ENCODE results near the gene IRF1.
"Not testable (repeated sequence)": the region's sequence is repeated elsewhere in the genome, so short reads cannot be mapped to it uniquely, and the experiment has no call there.

The IRF1 gene

GRCh38 chr5:132485641-132486317 is 4.8 kb downstream of the IRF1 start:
- peak; percentile 4 for DNase-seq

DNA sequence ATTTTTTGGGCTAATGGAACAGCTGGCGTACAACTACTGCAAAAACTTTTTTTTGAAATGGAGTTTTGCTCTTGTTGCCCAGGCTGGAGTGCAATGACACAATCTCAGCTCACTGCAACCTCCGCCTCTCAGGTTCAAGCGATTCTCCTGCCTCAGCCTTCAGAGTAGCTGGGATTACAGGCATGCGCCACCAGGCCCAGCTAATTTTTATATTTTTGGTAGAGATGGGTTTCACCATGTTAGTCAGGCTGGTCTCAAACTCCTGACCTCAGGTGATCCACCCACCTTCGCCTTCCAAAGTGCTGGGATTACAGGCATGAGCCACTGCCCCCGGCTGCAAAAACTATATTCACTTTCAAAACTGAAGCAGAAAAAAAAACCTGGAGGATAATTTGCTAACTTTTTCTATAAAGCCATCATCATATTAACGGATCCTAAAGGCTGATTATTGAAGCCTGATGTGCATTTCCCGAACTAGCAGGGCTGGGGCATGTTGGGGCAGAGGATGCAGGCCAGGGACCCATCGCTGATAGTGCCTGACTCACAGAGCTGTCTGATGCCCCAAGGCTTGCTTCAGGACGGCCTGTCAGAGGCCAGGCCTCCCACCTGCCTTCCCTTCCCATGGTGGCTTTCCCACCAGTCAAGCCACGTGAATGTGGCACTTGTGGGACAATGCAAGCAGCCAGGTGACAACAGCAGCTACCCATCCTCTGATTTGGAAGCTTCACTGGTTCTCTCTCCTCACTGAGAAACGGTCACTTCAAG is 5.5 kb downstream of the IRF1 start:
- DNase-seq: not testable (repeated sequence)

- DNase-seq: peak; percentile 4
Observed at GRCh38 chr5:132484391-132484725, 6.2 kb downstream of the IRF1 start.

- DNase-seq: peak; percentile 12
Observed at GRCh38 chr5:132483661-132484390, 6.7 kb downstream of the IRF1 start.

GRCh38 chr5:132483101-132483500 is 7.5 kb downstream of the IRF1 start:
- peak; percentile 3 for DNase-seq

GRCh38 chr5:132481596-132482211 is 8.9 kb downstream of the IRF1 start:
- DNase-seq: no peak

- no peak for DNase-seq
Observed at GRCh38 chr5:132480893-132481595, 9.5 kb downstream of the IRF1 start.

DNA sequence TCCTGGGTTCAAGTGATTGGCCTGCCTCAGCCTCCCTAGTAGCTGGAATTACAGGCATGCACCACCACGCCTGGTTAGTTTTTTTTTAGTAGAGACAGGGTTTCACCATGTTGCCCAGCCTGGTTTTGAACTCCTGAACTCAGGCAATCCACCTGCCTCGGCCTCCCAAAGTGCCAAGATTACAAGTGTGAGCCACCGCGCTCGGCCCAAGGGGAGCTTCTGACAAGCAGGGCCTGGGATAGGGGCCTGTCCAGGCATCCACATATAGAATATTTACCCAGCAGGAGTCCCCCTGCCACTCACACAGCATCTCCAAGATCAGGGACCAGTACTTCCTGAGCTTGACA is 10.1 kb downstream of the IRF1 start:
- no peak for DNase-seq

DNA sequence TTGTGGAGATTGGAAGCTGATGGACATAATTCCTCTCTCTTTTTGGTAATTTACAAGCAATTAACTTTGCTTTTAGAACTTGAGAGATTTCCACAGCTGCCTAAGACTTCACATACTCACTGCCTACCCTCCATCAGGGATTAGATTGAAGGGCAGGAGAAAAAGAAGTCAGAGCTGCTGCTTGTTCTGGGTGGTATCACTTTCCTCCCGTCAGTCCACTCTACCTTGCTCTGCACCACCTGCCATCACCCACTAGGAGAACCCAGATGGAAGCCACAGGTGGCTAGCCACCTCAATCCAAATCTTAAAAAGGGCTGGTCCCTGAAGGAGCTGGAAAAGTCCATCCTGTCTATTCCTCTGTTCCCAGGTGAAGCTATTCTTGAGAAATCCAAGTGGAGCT is 10.5 kb downstream of the IRF1 start:
- no peak for DNase-seq

- DNase-seq: no peak
Observed at GRCh38 chr5:132479111-132479951, 11.2 kb downstream of the IRF1 start.

GRCh38 chr5:132478366-132478871 is 12.2 kb downstream of the IRF1 start:
- DNase-seq: no peak

- DNase-seq: no peak
Observed at GRCh38 chr5:132477784-132478365, 12.7 kb downstream of the IRF1 start.

- DNase-seq: no peak
Observed at GRCh38 chr5:132476876-132477781, 13.4 kb downstream of the IRF1 start.

- no peak for DNase-seq
Observed at GRCh38 chr5:132475987-132476875, 14.3 kb downstream of the IRF1 start.

DNA sequence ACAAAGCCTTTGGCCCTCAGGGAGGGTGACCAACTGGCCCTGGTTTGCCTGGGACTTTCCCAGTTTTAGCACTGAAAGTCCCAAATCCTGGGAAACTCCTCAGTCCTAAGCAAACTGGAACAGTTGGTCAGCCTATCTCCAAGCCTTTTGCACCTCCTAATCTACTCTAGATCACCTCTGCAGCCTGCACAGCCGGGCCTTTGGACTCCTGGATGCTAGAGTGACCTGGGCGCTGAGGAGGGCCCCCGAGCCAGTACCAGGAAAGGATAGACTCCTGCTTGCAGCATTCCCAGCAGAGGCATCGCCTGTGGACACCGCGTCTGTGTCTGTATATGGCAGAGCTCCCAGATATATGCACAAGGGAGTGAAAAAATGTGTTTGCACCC is 15.1 kb downstream of the IRF1 start:
- DNase-seq: no peak

GRCh38 chr5:132474881-132475496 is 15.6 kb downstream of the IRF1 start:
- DNase-seq: no peak

GRCh38 chr5:132474131-132474723 is 16.3 kb downstream of the IRF1 start:
- DNase-seq: peak; percentile 1

- DNase-seq: peak; percentile 10
Observed at GRCh38 chr5:132473668-132474067, 16.9 kb downstream of the IRF1 start.

All from left hindlimb (tissue), 1 donor.